Effector memory CD8-positive, alpha-beta T cell (primary cell): ENCODE measurements around the gene LRBA.
"Not testable (repeated sequence)": the region's sequence is repeated elsewhere in the genome, so short reads cannot be mapped to it uniquely, and the experiment has no call there.

ENCODE experiments used
- ATAC-seq: fragments of 150-1000 bp; cut with Tn5 transposase; replicated peaks from 2 replicates; pipeline ENCODE4 v1.10.0; 2021; ENCODE audit warnings: mild to moderate bottlenecking, moderate library complexity
- DNase-seq, 3 experiments: peaks; one replicate each; pipeline ENCODE4 v3.0.0; 2021
- H3K27ac Mint-ChIP-seq, 2 donors: one replicate each; pipeline ENCODE4 v1.8.0; 2022; ENCODE audit warnings: mild to moderate bottlenecking in 2 of 2, mixed read lengths in 2 of 2, moderate library complexity in 2 of 2
- H3K27me3 Mint-ChIP-seq, 2 donors: one replicate each; pipeline ENCODE4 v1.8.0; 2022; ENCODE audit warnings: mixed read lengths in 2 of 2
- H3K36me3 Mint-ChIP-seq: one replicate; pipeline ENCODE4 v1.8.0; 2022; ENCODE audit warnings: mild to moderate bottlenecking, moderate library complexity, mixed read lengths; ENCODE audit not compliant: insufficient read depth
- H3K4me1 Mint-ChIP-seq, 2 donors: one replicate each; pipeline ENCODE4 v1.8.0; 2022; ENCODE audit warnings: low read depth in 2 of 2, mixed read lengths in 2 of 2
- H3K4me3 Mint-ChIP-seq, 2 donors: one replicate each; pipeline ENCODE4 v1.8.0; 2022; ENCODE audit warnings: mild to moderate bottlenecking in 2 of 2, mixed read lengths in 2 of 2, moderate library complexity in 2 of 2
- H3K9me3 Mint-ChIP-seq, 2 donors: one replicate each; pipeline ENCODE4 v1.8.0; 2022; ENCODE audit warnings: mixed read lengths in 2 of 2

Gene LRBA

DNA sequence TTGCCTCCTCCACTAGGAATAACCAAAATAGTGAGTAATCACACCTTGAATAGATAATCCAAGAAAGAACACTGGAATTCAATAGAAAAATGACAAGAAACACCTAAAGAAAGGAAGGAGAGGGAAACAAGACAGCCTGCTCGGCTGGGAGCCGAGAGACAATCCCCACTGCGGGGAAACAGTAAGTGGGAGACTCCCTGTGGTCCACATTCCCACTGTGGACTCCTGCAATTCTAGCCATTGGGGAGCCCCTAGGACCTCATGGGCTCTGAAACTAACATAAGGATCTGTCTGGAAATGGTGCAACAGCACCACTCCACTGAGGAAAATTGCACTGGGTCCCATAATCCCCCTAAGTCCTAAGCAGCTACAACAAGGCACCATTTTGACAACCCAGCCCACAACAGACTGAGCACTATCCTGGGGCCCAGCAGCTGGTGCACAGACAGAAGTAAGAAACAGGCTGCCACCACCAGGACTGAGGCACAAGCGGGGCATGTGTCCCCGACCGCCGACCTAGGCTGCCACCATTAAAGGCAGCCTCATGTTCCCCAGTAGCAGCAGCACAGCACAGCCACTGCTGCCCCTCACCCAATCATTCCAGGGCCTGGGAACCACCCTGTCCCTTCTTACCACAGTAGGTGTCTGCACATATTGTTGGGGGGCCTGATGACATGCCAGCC is 14.2 kb downstream of the LRBA start:
- DNase-seq (no peak), ATAC-seq (no peak)
- peaks cover 24 to 63% of the 10 kb centered on the region in 2 donors for H3K4me1 Mint-ChIP-seq
- H3K27ac Mint-ChIP-seq, result peak overlapping the region; percentile 10 to 65
- H3K27me3 Mint-ChIP-seq, result no peaks in the 10 kb centered on the region
- no peaks in the 10 kb centered on the region for H3K9me3 Mint-ChIP-seq
- peaks cover 21% of the 10 kb centered on the region for H3K36me3 Mint-ChIP-seq
- no peak overlapping the region for H3K4me3 Mint-ChIP-seq

DNA sequence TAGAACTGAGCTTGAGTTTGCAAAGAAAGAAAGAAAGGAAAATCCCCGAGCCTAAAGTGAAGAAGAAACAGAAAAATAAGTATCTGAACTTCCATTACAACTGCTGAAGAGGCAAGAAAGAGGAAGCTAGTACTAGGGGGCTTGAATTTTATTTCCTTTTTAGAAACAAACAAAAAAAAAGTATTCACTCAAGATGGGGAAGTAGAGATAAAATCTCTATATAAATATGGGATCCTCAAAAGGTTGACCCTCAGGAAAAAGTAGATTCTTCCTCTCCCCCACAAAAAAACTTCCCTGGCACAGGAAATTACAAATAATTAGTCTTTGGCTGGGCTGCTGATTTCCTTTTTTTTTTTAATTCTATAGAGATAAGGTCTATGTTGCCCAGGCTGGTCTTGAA is 16.0 kb downstream of the LRBA start:
- H3K4me3 Mint-ChIP-seq, result no peak overlapping the region
- DNase-seq (no peak), ATAC-seq (no peak)
- H3K9me3 Mint-ChIP-seq, result no peaks in the 10 kb centered on the region
- H3K4me1 Mint-ChIP-seq, result peaks cover 28 to 69% of the 10 kb centered on the region in 2 donors
- H3K27me3 Mint-ChIP-seq, result no peaks in the 10 kb centered on the region
- H3K27ac Mint-ChIP-seq, result peak overlapping the region in 1 of 2 donors; percentile 22
- peaks cover 16% of the 10 kb centered on the region for H3K36me3 Mint-ChIP-seq

GRCh38 chr4:150997141-150997540 is 17.9 kb downstream of the LRBA start:
- H3K36me3 Mint-ChIP-seq, result peaks cover 11% of the 10 kb centered on the region
- H3K27ac Mint-ChIP-seq, result no peak overlapping the region
- H3K9me3 Mint-ChIP-seq, result no peaks in the 10 kb centered on the region
- H3K4me1 Mint-ChIP-seq, result peaks cover 26 to 63% of the 10 kb centered on the region in 2 donors
- ATAC-seq (no peak), DNase-seq (no peak)
- no peak overlapping the region for H3K4me3 Mint-ChIP-seq
- no peaks in the 10 kb centered on the region for H3K27me3 Mint-ChIP-seq

DNA sequence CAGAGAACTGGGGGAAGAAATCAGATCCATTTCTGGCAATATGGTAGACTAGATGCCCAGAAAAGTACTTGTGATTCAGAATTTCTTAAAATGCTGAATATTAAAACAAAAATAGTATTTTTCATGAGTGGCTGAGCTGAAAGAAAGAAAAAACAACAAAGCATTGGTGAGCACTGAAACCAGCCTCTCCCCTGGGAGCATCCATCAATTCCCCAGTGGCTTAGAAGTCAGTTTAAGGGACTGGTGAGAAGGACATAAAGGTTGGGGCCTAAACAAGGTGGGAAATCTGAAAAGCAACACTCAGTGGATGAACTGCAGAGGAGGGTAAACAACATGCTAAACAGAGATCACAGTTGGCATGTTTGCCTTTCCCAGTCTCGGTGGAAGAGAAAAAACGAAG is 20.4 kb downstream of the LRBA start:
- H3K36me3 Mint-ChIP-seq, result peaks cover 7% of the 10 kb centered on the region
- H3K27me3 Mint-ChIP-seq, result no peaks in the 10 kb centered on the region
- no peak overlapping the region for H3K4me3 Mint-ChIP-seq
- H3K27ac Mint-ChIP-seq, result peak overlapping the region in 1 of 2 donors; percentile 3
- H3K9me3 Mint-ChIP-seq, result no peaks in the 10 kb centered on the region
- ATAC-seq, result no peak
- H3K4me1 Mint-ChIP-seq, result peaks cover 14 to 60% of the 10 kb centered on the region in 2 donors
- no peak for DNase-seq

DNA sequence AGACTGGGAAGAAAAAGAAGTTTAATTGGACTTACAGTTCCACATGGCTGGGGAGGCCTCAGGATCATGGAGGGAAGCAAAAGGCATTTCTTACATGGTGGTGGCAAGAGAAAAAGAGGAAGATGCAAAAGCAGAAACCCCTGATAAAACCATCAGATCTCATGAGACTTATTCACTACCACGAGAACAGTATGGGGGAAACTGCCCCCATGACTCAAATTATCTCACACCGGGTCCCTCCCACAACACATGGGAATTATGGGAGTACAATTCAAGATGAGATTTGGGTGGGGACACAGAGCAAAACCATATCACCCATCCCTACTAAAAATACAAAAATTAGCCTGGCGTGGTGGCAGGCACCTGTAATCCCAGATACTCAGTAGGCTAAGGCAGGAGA is 21.5 kb downstream of the LRBA start:
- H3K4me1 Mint-ChIP-seq, result peaks cover 17 to 54% of the 10 kb centered on the region in 2 donors
- not testable (repeated sequence) for H3K9me3 Mint-ChIP-seq, DNase-seq, H3K36me3 Mint-ChIP-seq, H3K27me3 Mint-ChIP-seq, H3K4me3 Mint-ChIP-seq, ATAC-seq, H3K27ac Mint-ChIP-seq

GRCh38 chr4:150990993-150991392 is 24.1 kb downstream of the LRBA start:
- DNase-seq (no peak), ATAC-seq (no peak)
- Mint-ChIP-seq H3K9me3 (no peaks in the 10 kb centered on the region), H3K27me3 (no peaks in the 10 kb centered on the region), H3K36me3 (peaks cover 7% of the 10 kb centered on the region), H3K27ac (peak overlapping the region in 1 of 2 donors; percentile 28), H3K4me1 (peaks cover 25 to 64% of the 10 kb centered on the region in 2 donors), H3K4me3 (no peak overlapping the region)

- peaks cover 23 to 59% of the 10 kb centered on the region in 2 donors for H3K4me1 Mint-ChIP-seq
- H3K27me3 Mint-ChIP-seq, result no peaks in the 10 kb centered on the region
- no peak for ATAC-seq
- H3K9me3 Mint-ChIP-seq, result no peaks in the 10 kb centered on the region
- no peak overlapping the region for H3K27ac Mint-ChIP-seq
- H3K36me3 Mint-ChIP-seq, result peaks cover 7% of the 10 kb centered on the region
- DNase-seq, result no peak
- no peak overlapping the region for H3K4me3 Mint-ChIP-seq
Measured at GRCh38 chr4:150990250-150990649, 24.8 kb downstream of the LRBA start.

DNA sequence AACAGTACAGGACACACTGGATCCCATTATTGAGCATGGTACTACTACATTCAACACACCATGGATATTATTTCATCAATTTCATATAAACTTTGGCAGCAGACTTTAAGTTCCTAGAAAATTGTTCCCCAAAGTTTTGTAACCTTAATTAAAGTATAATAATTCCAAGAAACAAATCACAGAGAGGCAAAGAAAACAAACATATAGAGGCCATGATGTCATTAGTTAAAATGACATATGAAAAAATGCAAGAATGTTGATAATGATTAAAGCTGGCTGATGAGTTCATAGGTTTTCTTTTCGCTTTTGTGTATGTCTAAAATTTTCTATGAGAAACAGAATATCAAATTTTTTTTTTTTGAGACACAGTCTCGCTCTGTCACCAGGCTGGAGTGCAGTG is 26.8 kb downstream of the LRBA start:
- no peak for DNase-seq
- Mint-ChIP-seq H3K36me3 (peaks cover 7% of the 10 kb centered on the region), H3K4me3 (no peak overlapping the region), H3K9me3 (no peaks in the 10 kb centered on the region), H3K4me1 (peaks cover 18 to 45% of the 10 kb centered on the region in 2 donors), H3K27me3 (no peaks in the 10 kb centered on the region), H3K27ac (no peak overlapping the region)
- ATAC-seq, result no peak

- Mint-ChIP-seq H3K4me3 (no peak overlapping the region), H3K36me3 (peaks cover 5% of the 10 kb centered on the region), H3K4me1 (peaks cover 25 to 49% of the 10 kb centered on the region in 2 donors), H3K27ac (peak overlapping the region in 1 of 2 donors; percentile 13), H3K9me3 (no peaks in the 10 kb centered on the region), H3K27me3 (no peaks in the 10 kb centered on the region)
- no peak for DNase-seq
- no peak for ATAC-seq
Measured at GRCh38 chr4:150987204-150987603, 27.9 kb downstream of the LRBA start.

DNA sequence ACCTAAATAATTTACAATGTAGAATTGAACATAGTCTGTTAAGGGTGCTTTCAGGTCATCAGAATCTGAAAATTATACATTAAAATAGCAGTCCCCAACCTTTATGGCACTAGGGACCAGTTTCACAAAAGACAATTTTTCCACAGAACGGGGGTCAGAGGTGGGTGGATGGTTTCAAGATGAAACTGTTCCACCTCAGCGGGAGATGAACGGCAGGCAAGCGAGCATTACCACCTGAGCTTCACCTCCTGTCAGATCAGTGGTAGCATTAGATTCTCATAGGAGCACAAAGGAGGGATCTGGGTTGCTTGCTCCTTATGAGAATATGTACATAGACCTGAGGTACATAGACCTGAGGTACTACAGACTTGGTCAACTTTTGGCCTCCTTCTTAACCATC is 29.0 kb downstream of the LRBA start:
- Mint-ChIP-seq H3K27ac (peak overlapping the region in 1 of 2 donors; percentile 13), H3K4me3 (no peak overlapping the region), H3K4me1 (peaks cover 27 to 41% of the 10 kb centered on the region in 2 donors), H3K27me3 (no peaks in the 10 kb centered on the region), H3K36me3 (peaks cover 3% of the 10 kb centered on the region), H3K9me3 (no peaks in the 10 kb centered on the region)
- no peak for ATAC-seq
- no peak for DNase-seq

- Mint-ChIP-seq H3K36me3 (peaks cover 3% of the 10 kb centered on the region), H3K4me1 (peaks cover 38 to 51% of the 10 kb centered on the region in 2 donors), H3K27me3 (no peaks in the 10 kb centered on the region), H3K27ac (no peak overlapping the region), H3K4me3 (no peak overlapping the region), H3K9me3 (no peaks in the 10 kb centered on the region)
- ATAC-seq (no peak), DNase-seq (no peak)
Measured at GRCh38 chr4:150983851-150984250, 31.2 kb downstream of the LRBA start.

DNA sequence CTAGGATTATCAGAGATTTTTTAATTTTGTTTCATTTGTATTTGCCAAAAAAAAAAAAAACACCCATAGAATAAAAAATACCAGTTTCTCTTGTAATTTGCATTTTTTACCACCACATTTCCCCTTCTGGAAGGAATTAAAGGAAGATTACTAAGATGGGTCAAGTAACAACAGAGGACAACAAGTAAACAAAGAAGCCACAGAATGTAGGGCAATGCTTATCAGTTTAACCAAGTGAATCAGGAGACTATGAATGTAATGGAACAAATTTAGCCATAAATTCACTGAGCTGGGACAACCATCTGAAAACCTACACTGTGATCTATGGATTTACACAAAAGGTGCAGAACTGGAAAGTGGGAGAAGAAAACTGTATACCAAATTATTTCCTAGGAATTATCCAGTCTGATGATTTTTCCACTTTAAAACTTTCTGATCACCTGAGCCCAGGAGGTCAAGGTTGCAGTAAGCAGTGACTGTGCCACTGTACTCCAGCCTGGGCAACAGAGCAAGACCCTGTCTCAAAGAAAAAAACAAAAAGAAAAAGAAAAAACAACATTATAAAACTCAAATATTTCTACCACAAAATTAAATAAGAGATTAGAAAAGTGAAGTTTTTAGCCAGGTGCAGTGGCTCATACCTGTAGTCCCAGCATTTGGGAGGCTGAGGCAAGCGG is 32.4 kb downstream of the LRBA start:
- Mint-ChIP-seq H3K9me3 (no peaks in the 10 kb centered on the region), H3K4me1 (peaks cover 46 to 57% of the 10 kb centered on the region in 2 donors), H3K4me3 (peak overlapping the region in 1 of 2 donors; percentile 13), H3K27me3 (no peaks in the 10 kb centered on the region), H3K36me3 (peaks cover 3% of the 10 kb centered on the region), H3K27ac (peak overlapping the region in 1 of 2 donors; percentile 34)
- ATAC-seq (no peak), DNase-seq (no peak)

DNA sequence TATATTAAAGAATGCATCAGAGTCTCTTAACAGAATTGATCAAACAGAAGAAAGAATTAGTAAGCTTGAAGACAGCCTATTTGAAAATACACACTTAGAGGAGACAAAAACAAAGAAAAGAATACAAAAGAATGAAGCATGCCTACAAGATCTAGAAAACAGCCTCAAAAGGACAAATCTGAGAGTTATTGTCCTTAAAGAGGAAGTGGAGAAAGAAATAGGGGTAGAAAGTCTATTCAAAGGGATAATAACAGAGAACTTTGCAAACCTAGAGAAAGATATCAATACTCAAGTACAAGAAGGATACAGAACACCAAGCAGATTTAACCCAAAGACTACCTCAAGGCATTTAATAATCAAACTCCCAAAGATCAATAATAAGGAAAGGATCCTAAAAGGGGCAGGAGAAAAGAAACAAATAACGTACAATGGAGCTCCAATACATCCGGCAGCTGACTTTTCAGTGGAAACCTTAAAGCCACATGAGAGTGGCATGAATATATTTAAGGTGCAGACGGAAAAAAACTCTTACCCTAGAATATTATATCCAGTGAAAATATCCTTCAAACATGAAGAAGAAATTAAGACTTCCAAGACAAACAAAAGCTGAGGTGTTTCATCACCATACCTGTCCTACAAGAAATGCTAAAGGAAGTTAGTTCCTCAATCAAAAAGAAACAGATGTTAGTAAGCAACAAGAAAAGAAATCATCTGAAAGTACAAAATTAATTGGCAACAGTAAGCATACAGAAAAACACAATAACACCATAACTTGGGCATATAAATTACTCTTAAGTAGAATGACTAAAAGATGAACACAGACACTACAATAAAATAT is 36.1 kb downstream of the LRBA start:
- Mint-ChIP-seq H3K36me3 (peaks cover 3% of the 10 kb centered on the region), H3K4me1 (peaks cover 61 to 69% of the 10 kb centered on the region in 2 donors), H3K4me3 (no peak overlapping the region), H3K9me3 (no peaks in the 10 kb centered on the region), H3K27me3 (no peaks in the 10 kb centered on the region), H3K27ac (peak overlapping the region in 1 of 2 donors; percentile 21)
- DNase-seq (no peak), ATAC-seq (no peak)
